Measurements from ENCODE around the gene CD96. TPM values are rescaled to one million over a fixed set of nuclear protein-coding genes. Genes with fewer than 3 reads are reported as not detected.

The CD96 gene
- total RNA-seq, 4 donors from 2014 or later: 3.8 to 5.0 (median 4.2) TPM

- DNase-seq (ENCODE audit: low spot score) (no peak), ATAC-seq (ENCODE audit: low FRiP score) (no peak)
- no peak for TF ChIP-seq CTCF (IDR thresholded peaks at IDR 0.05)
Measured at GRCh38 chr3:111653766-111654165, 111.8 kb downstream of the CD96 start.

- no peak for DNase-seq (ENCODE audit: low spot score)
- no peak for TF ChIP-seq CTCF (IDR thresholded peaks at IDR 0.05)
- no peak for ATAC-seq (ENCODE audit: low FRiP score)
Measured at GRCh38 chr3:111662012-111662411, 120.0 kb downstream of the CD96 start.

GRCh38 chr3:111662907-111663306 is 120.9 kb downstream of the CD96 start:
- ATAC-seq (ENCODE audit: low FRiP score): no peak
- no peak for DNase-seq (ENCODE audit: low spot score)
- no peak for TF ChIP-seq CTCF (IDR thresholded peaks at IDR 0.05)

GRCh38 chr3:111666041-111666735 is 124.2 kb downstream of the CD96 start:
- ATAC-seq (ENCODE audit: low FRiP score): no peak
- no peak for DNase-seq (ENCODE audit: low spot score)
- TF ChIP-seq CTCF (IDR thresholded peaks at IDR 0.05): no peak

GRCh38 chr3:111667170-111667569 is 125.2 kb downstream of the CD96 start:
- TF ChIP-seq CTCF (IDR thresholded peaks at IDR 0.05): no peak
- ATAC-seq (ENCODE audit: low FRiP score) (no peak), DNase-seq (ENCODE audit: low spot score) (no peak)

GRCh38 chr3:111667621-111668239 is 125.7 kb downstream of the CD96 start:
- no peak for TF ChIP-seq CTCF (IDR thresholded peaks at IDR 0.05)
- DNase-seq (ENCODE audit: low spot score): no peak
- ATAC-seq (ENCODE audit: low FRiP score): no peak

GRCh38 chr3:111668326-111668725 is 126.3 kb downstream of the CD96 start:
- ATAC-seq (ENCODE audit: low FRiP score) (no peak), DNase-seq (ENCODE audit: low spot score) (no peak)
- TF ChIP-seq CTCF (IDR thresholded peaks at IDR 0.05): no peak
